Mesenchymal stem cell (in vitro differentiated cells and primary cell): Measurements from ENCODE around the gene IFI44.

Experiments used
- DNase-seq: peaks from one replicate; pipeline ENCODE4 v3.0.0-alpha.2; 2013
- H2AFZ ChIP-seq: one replicate; pipeline ENCODE4 v1.6.1; 2013; ENCODE audit warnings: low read depth, mild to moderate bottlenecking, control low read depth, inconsistent platforms, low read length, moderate library complexity
- H2AK5ac ChIP-seq: 2 replicates; pipeline ENCODE4 v1.6.1; 2013; ENCODE audit warnings: low read length, moderate library complexity, mild to moderate bottlenecking, inconsistent platforms; ENCODE audit not compliant: severe bottlenecking
- H2BK120ac ChIP-seq: one replicate; pipeline ENCODE4 v1.6.1; 2013; ENCODE audit warnings: low read depth, mild to moderate bottlenecking, inconsistent platforms, low read length, moderate library complexity
- H2BK12ac ChIP-seq, 2 experiments: one replicate each; pipeline ENCODE4 v1.6.1; 2013; ENCODE audit warnings: inconsistent platforms in 2 of 2, low read length in 2 of 2, mild to moderate bottlenecking in 2 of 2, moderate library complexity in 2 of 2, control low read depth in 1 of 2
- H2BK15ac ChIP-seq: one replicate; pipeline ENCODE4 v1.6.1; 2013; ENCODE audit warnings: mild to moderate bottlenecking, low read depth, inconsistent platforms; ENCODE audit not compliant: poor library complexity, severe bottlenecking
- H2BK5ac ChIP-seq: 2 replicates; pipeline ENCODE4 v1.6.1; 2013; ENCODE audit warnings: low read depth, mild to moderate bottlenecking, low read length, control low read depth, inconsistent platforms; ENCODE audit not compliant: poor library complexity, severe bottlenecking
- H3K14ac ChIP-seq, 2 experiments: one replicate each; pipeline ENCODE4 v1.6.1; 2013; ENCODE audit warnings: inconsistent platforms in 2 of 2, low read length in 2 of 2, control low read depth in 1 of 2, mild to moderate bottlenecking in 1 of 2, moderate library complexity in 1 of 2
- H3K18ac ChIP-seq, 2 experiments: one replicate each; pipeline ENCODE4 v1.6.1; 2013; ENCODE audit warnings: inconsistent platforms in 2 of 2, low read length in 2 of 2, control low read depth in 1 of 2, low read depth in 1 of 2, mild to moderate bottlenecking in 1 of 2
- H3K23ac ChIP-seq, 2 experiments: one replicate each; pipeline ENCODE4 v1.6.1; 2013; ENCODE audit warnings: inconsistent platforms in 2 of 2, low read length in 2 of 2, mild to moderate bottlenecking in 2 of 2, moderate library complexity in 2 of 2, control low read depth in 1 of 2
- H3K27ac ChIP-seq: 2 replicates; pipeline ENCODE4 v1.5.1; 2013; ENCODE audit warnings: mild to moderate bottlenecking, moderate library complexity, low read length, control low read depth, inconsistent platforms; ENCODE audit not compliant: poor library complexity, severe bottlenecking
- H3K27me3 ChIP-seq, 2 experiments: 2 replicates each; pipeline versions ENCODE4 v1.6.1 to v1.7.0; 2013; ENCODE audit warnings: low read length in 2 of 2, mild to moderate bottlenecking in 2 of 2, moderate library complexity in 2 of 2, control low read depth in 1 of 2, inconsistent platforms in 1 of 2; ENCODE audit not compliant: control insufficient read depth in 1 of 2, insufficient read depth in 1 of 2
- H3K36me3 ChIP-seq, 2 experiments: 2 replicates each; pipeline versions ENCODE4 v1.6.1 to v1.7.0; 2013; ENCODE audit warnings: low read length in 2 of 2, control low read depth in 1 of 2, inconsistent platforms in 1 of 2, low read depth in 1 of 2, mild to moderate bottlenecking in 1 of 2; ENCODE audit not compliant: insufficient read depth in 2 of 2, control insufficient read depth in 1 of 2
- H3K4ac ChIP-seq, 2 experiments: one replicate each; pipeline ENCODE4 v1.6.1; 2013; ENCODE audit warnings: inconsistent platforms in 2 of 2, low read length in 2 of 2, mild to moderate bottlenecking in 2 of 2, moderate library complexity in 2 of 2, control low read depth in 1 of 2, low read depth in 1 of 2
- H3K4me1 ChIP-seq: 2 replicates; pipeline ENCODE4 v1.6.1; 2013; ENCODE audit warnings: low read depth, low read length, control low read depth; ENCODE audit not compliant: control insufficient read depth, insufficient read depth
- H3K4me2 ChIP-seq: 2 replicates; pipeline ENCODE4 v1.6.1; 2013; ENCODE audit warnings: low read length, mild to moderate bottlenecking, inconsistent platforms; ENCODE audit not compliant: poor library complexity, severe bottlenecking
- H3K4me3 ChIP-seq, 2 experiments: 2 replicates each; pipeline versions ENCODE4 v1.5.1 to v1.7.0; 2013; ENCODE audit warnings: low read length in 2 of 2, mild to moderate bottlenecking in 2 of 2, control low read depth in 1 of 2, low read depth in 1 of 2; ENCODE audit not compliant: insufficient read depth in 1 of 2
- H3K79me1 ChIP-seq: replicated peaks from 2 replicates; pipeline ENCODE4 v1.6.1; 2013; ENCODE audit warnings: mild to moderate bottlenecking, control low read depth, low read length, inconsistent platforms; ENCODE audit not compliant: poor library complexity, severe bottlenecking
- H3K9ac ChIP-seq: 2 replicates; pipeline ENCODE4 v1.7.0; 2013; ENCODE audit warnings: mild to moderate bottlenecking, low read length, moderate library complexity
- H3K9me3 ChIP-seq: 2 replicates; pipeline ENCODE4 v1.7.0; 2013; ENCODE audit warnings: mild to moderate bottlenecking, low read length; ENCODE audit not compliant: control insufficient read depth
- H4K8ac ChIP-seq: one replicate; pipeline ENCODE4 v1.6.1; 2013; ENCODE audit warnings: inconsistent platforms, mild to moderate bottlenecking, low read length, moderate library complexity
- H4K91ac ChIP-seq: one replicate; pipeline ENCODE4 v1.6.1; 2013; ENCODE audit warnings: mild to moderate bottlenecking, low read length, inconsistent platforms
- WGBS: methylation state at CpG from one replicate; pipeline ENCODE4 v1.1.7; 2013; ENCODE audit warnings: mixed read lengths; 5-methylcytosine and 5-hydroxymethylcytosine counted together

Gene IFI44

GRCh38 chr1:78619032-78619431, 30.6 kb upstream of the IFI44 start:
- no peak overlapping the region for H3K23ac ChIP-seq
- no peak overlapping the region for H4K8ac ChIP-seq
- no peak overlapping the region for H2BK120ac ChIP-seq
- H3K4me2 ChIP-seq: no peak overlapping the region
- H3K27me3 ChIP-seq: no peaks in the 10 kb centered on the region
- no peak overlapping the region for H3K4ac ChIP-seq
- peaks cover 5% of the 10 kb centered on the region for H3K4me1 ChIP-seq
- H2AFZ ChIP-seq: no peak overlapping the region
- no peak overlapping the region for H3K27ac ChIP-seq
- no peak overlapping the region for H3K18ac ChIP-seq
- peak overlapping the region; percentile 92 for H3K9ac ChIP-seq
- H3K14ac ChIP-seq: no peak overlapping the region
- no peak for DNase-seq
- H2BK12ac ChIP-seq: no peak overlapping the region
- 88% methylated on average over 3 of the region's 3 CpGs for WGBS
- H2BK15ac ChIP-seq: no peak overlapping the region
- H2BK5ac ChIP-seq: no peak overlapping the region
- no peak overlapping the region for H4K91ac ChIP-seq
- peak overlapping the region in 1 of 2 experiments; percentile 75 for H3K4me3 ChIP-seq
- no peaks in the 10 kb centered on the region for H3K36me3 ChIP-seq
- no peaks in the 10 kb centered on the region for H3K79me1 ChIP-seq
- H3K9me3 ChIP-seq: no peaks in the 10 kb centered on the region
- no peak overlapping the region for H2AK5ac ChIP-seq

- no peak overlapping the region for H4K8ac ChIP-seq
- H3K9me3 ChIP-seq: no peaks in the 10 kb centered on the region
- no peak overlapping the region for H2BK12ac ChIP-seq
- H3K36me3 ChIP-seq: no peaks in the 10 kb centered on the region
- no peak overlapping the region for H3K18ac ChIP-seq
- peak; percentile 3 for DNase-seq
- no peak overlapping the region for H2AK5ac ChIP-seq
- peaks cover 5% of the 10 kb centered on the region for H3K4me1 ChIP-seq
- H3K23ac ChIP-seq: no peak overlapping the region
- H4K91ac ChIP-seq: no peak overlapping the region
- H3K9ac ChIP-seq: peak overlapping the region; percentile 92
- peak overlapping the region in 1 of 2 experiments; percentile 75 for H3K4me3 ChIP-seq
- H2BK120ac ChIP-seq: no peak overlapping the region
- no peaks in the 10 kb centered on the region for H3K79me1 ChIP-seq
- no peak overlapping the region for H3K4ac ChIP-seq
- H2BK15ac ChIP-seq: no peak overlapping the region
- WGBS: 87% methylated on average over 4 of the region's 4 CpGs
- no peak overlapping the region for H2BK5ac ChIP-seq
- no peak overlapping the region for H3K14ac ChIP-seq
- no peak overlapping the region for H3K4me2 ChIP-seq
- peak overlapping the region; percentile 70 for H3K27ac ChIP-seq
- no peak overlapping the region for H2AFZ ChIP-seq
- no peaks in the 10 kb centered on the region for H3K27me3 ChIP-seq
Measured at GRCh38 chr1:78619446-78619802, 30.2 kb upstream of the IFI44 start.

GRCh38 chr1:78619803-78620579, 29.6 kb upstream of the IFI44 start, which contains the start of gene IFI44L:
TSS of gene IFI44L (plus strand) at chr1:78620448. CDS start at chr1:78627916, 7,468 bp downstream.
- H3K4ac ChIP-seq: no peak within 1 kb of the TSS
- peak; percentile 43 for DNase-seq
- H4K91ac ChIP-seq: no peak within 1 kb of the TSS
- H3K4me1 ChIP-seq: peaks cover 5% of the 10 kb centered on the region
- H3K4me2 ChIP-seq: peak within 1 kb of the TSS; percentile 52
- H3K23ac ChIP-seq: no peak within 1 kb of the TSS
- no peaks in the 10 kb centered on the region for H3K27me3 ChIP-seq
- H2AK5ac ChIP-seq: no peak within 1 kb of the TSS
- H3K27ac ChIP-seq: peak within 1 kb of the TSS; percentile 70
- peak within 1 kb of the TSS in 1 of 2 experiments; percentile 75 for H3K4me3 ChIP-seq
- no peaks in the 10 kb centered on the region for H3K79me1 ChIP-seq
- H3K36me3 ChIP-seq: no peaks in the 10 kb centered on the region
- no peak within 1 kb of the TSS for H2BK5ac ChIP-seq
- H3K18ac ChIP-seq: no peak within 1 kb of the TSS
- no peak within 1 kb of the TSS for H2AFZ ChIP-seq
- no peaks in the 10 kb centered on the region for H3K9me3 ChIP-seq
- peak within 1 kb of the TSS; percentile 92 for H3K9ac ChIP-seq
- H2BK15ac ChIP-seq: no peak within 1 kb of the TSS
- no peak within 1 kb of the TSS for H3K14ac ChIP-seq
- WGBS: 85% methylated on average over 5 of the region's 9 CpGs
- H2BK12ac ChIP-seq: no peak within 1 kb of the TSS
- no peak within 1 kb of the TSS for H2BK120ac ChIP-seq
- no peak within 1 kb of the TSS for H4K8ac ChIP-seq

DNA sequence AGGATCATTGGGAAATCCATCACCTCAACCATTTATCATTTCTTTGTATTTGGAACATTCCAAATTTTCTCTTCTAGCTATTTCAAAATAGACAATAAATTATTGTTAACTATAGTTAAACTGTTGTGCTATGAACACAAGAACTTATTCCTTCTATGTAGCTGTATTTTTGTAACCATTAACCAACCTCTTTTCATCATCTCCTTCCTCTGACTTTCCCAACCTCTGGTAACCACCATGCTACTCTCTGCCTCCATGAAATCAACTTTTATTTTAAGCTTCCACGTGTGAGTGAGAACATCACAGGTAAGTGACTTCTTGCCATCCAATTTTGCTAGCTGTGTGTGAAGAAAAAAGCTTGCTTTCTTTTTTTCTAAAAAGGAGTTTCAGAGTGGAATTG, 29.0 kb upstream of the IFI44 start:
- Histone ChIP-seq H3K23ac (no peak overlapping the region), H3K27me3 (no peaks in the 10 kb centered on the region), H3K36me3 (no peaks in the 10 kb centered on the region), H3K18ac (no peak overlapping the region), H2AFZ (no peak overlapping the region), H3K4me3 (peak overlapping the region in 1 of 2 experiments; percentile 75), H3K27ac (no peak overlapping the region), H2BK12ac (no peak overlapping the region), H2AK5ac (no peak overlapping the region), H3K4me1 (peaks cover 5% of the 10 kb centered on the region), H4K91ac (no peak overlapping the region), H2BK5ac (no peak overlapping the region), H2BK120ac (no peak overlapping the region), H3K4me2 (no peak overlapping the region), H3K4ac (no peak overlapping the region), H3K14ac (no peak overlapping the region), H4K8ac (no peak overlapping the region), H3K9me3 (no peaks in the 10 kb centered on the region), H3K9ac (peak overlapping the region; percentile 92), H2BK15ac (no peak overlapping the region), H3K79me1 (no peaks in the 10 kb centered on the region)
- WGBS: 40% methylated on average over 1 of the region's 1 CpG
- DNase-seq: no peak
